Suprapubic skin (tissue), 4 donors: ENCODE data around the gene WNT9B. TPM values are rescaled to one million over a fixed set of nuclear protein-coding genes. Genes with fewer than 3 reads are reported as not detected.

Experiments
- DNase-seq, 2 donors: peaks; one replicate each; pipeline ENCODE4 v3.0.0-alpha.2; 2019; ENCODE audit warnings: low spot score in 2 of 2
- H3K27ac ChIP-seq: fragments of 200-600 bp; sonication (generic); one replicate; pipeline ENCODE4 v1.5.1; 2019
- H3K27me3 ChIP-seq: fragments of 200-600 bp; sonication (generic); one replicate; pipeline ENCODE4 v1.5.1; 2019
- H3K36me3 ChIP-seq: fragments of 200-600 bp; sonication (generic); one replicate; pipeline ENCODE4 v1.5.1; 2019
- H3K4me1 ChIP-seq: fragments of 200-600 bp; sonication (generic); one replicate; pipeline ENCODE4 v1.5.1; 2019
- H3K4me3 ChIP-seq: fragments of 200-600 bp; sonication (generic); one replicate; pipeline ENCODE4 v1.5.1; 2019; ENCODE audit warnings: mild to moderate bottlenecking
- H3K9me3 ChIP-seq: fragments of 200-600 bp; sonication (generic); one replicate; pipeline ENCODE4 v1.5.1; 2019
- EP300 ChIP-seq: sonication (generic); formaldehyde crosslinking; IDR thresholded peaks from one replicate; pipeline ENCODE4 v1.6.1; 2017; ENCODE audit warnings: antibody characterized with exemption
- POLR2A ChIP-seq, 2 donors: fragments of 450-650 bp; IDR thresholded peaks; one replicate each; pipeline ENCODE4 v1.6.1; 2017; ENCODE audit warnings: antibody characterized with exemption in 2 of 2, mild to moderate bottlenecking in 2 of 2, moderate library complexity in 2 of 2
- POLR2AphosphoS5 ChIP-seq, 3 donors: sonication (generic); formaldehyde crosslinking; IDR thresholded peaks; one replicate each; pipeline ENCODE4 v1.6.1; 2017; ENCODE audit warnings: antibody characterized with exemption in 3 of 3
- WGBS: methylation state at CpG from one replicate; pipeline ENCODE4 v1.1.5; 2018; 5-methylcytosine and 5-hydroxymethylcytosine counted together
- total RNA-seq, 4 donors: library from RNA; depleted of rRNA; stranded (reverse); fragments of >200 nt; gene quantifications; one replicate each; pipeline ENCODE4 v1.1.0, GENCODE V29; 2016
- TF ChIP-seq, protein P1 (sequence below), 2 donors: fragments of 200-600 bp in 1 of 2; fragments of 450-650 bp in 1 of 2; sonication (generic) in 1 of 2; IDR thresholded peaks; one replicate each; pipeline ENCODE4 v1.5.1; 2016 to 2019; ENCODE audit warnings: antibody characterized with exemption in 2 of 2, mild to moderate bottlenecking in 1 of 2, moderate library complexity in 1 of 2

WNT9B gene
- total RNA-seq, 4 donors from 2014 or later = 3.6 to 8.3 (median 4.5) TPM

DNA sequence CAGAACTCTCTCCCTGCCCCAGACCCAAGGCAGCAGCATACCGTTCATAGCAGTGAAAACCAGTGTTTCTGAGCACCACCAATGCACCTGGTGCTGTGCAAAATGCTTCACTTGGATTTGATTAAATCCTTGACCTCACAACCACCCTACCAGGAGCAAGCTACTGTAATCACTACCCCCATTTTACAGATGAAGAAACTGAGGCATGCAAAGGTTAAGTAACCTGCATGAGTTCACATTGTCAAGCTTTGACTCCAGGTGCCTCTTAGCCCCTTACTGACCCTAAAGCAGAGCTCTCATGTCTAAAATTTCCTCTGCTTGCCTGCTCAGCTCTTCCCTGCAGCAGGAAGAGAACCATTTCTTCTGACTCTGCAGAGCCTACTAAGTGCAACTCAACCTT, 37.3 kb downstream of the WNT9B start:
- 92% methylated on average over 1 of the region's 1 CpG for WGBS
- no peak overlapping the region for H3K27ac ChIP-seq
- no peak for DNase-seq

DNA sequence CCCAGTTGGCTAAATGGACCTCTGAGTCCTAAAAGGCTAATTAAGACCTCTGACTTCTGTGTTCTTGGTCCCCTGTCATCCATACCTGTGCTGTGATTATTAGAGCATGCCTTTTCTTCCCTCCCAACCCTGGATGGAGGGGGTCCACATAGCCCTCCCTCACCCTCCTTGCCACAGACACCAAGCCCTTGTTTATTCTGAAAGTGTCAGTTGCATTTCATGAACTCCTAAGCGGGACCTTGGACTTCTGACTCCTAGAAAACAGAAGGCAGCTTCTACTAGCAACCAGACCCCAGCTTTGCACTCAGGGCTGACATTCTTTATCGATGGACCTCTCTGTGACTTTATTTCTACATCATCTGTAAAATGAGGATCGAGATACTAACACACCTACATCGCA, 38.1 kb downstream of the WNT9B start:
- Histone ChIP-seq H3K36me3 (no peaks in the 10 kb centered on the region), H3K27ac (no peak overlapping the region), H3K4me1 (no peaks in the 10 kb centered on the region), H3K4me3 (no peak overlapping the region), H3K27me3 (peaks cover 32% of the 10 kb centered on the region), H3K9me3 (no peaks in the 10 kb centered on the region)
- DNase-seq = no peak
- 83% methylated on average over 4 of the region's 4 CpGs for WGBS
- TF ChIP-seq POLR2AphosphoS5 (IDR thresholded peaks at IDR 0.05) (no peak), POLR2A (IDR thresholded peaks at IDR 0.05) (no peak), EP300 (no peak)
- TF ChIP-seq, protein P1, sequence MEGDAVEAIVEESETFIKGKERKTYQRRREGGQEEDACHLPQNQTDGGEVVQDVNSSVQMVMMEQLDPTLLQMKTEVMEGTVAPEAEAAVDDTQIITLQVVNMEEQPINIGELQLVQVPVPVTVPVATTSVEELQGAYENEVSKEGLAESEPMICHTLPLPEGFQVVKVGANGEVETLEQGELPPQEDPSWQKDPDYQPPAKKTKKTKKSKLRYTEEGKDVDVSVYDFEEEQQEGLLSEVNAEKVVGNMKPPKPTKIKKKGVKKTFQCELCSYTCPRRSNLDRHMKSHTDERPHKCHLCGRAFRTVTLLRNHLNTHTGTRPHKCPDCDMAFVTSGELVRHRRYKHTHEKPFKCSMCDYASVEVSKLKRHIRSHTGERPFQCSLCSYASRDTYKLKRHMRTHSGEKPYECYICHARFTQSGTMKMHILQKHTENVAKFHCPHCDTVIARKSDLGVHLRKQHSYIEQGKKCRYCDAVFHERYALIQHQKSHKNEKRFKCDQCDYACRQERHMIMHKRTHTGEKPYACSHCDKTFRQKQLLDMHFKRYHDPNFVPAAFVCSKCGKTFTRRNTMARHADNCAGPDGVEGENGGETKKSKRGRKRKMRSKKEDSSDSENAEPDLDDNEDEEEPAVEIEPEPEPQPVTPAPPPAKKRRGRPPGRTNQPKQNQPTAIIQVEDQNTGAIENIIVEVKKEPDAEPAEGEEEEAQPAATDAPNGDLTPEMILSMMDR (IDR thresholded peaks at IDR 0.05) = no peak

More for the DNA sequence above, 37.3 kb downstream of the WNT9B start:
- no peak overlapping the region for H3K4me3 ChIP-seq
- no peaks in the 10 kb centered on the region for H3K36me3 ChIP-seq
- no peaks in the 10 kb centered on the region for H3K4me1 ChIP-seq
- TF ChIP-seq POLR2AphosphoS5 (IDR thresholded peaks at IDR 0.05) (no peak), POLR2A (IDR thresholded peaks at IDR 0.05) (no peak)
- TF ChIP-seq, protein P1 (IDR thresholded peaks at IDR 0.05) = no peak
- peaks cover 35% of the 10 kb centered on the region for H3K27me3 ChIP-seq
- no peaks in the 10 kb centered on the region for H3K9me3 ChIP-seq

DNA sequence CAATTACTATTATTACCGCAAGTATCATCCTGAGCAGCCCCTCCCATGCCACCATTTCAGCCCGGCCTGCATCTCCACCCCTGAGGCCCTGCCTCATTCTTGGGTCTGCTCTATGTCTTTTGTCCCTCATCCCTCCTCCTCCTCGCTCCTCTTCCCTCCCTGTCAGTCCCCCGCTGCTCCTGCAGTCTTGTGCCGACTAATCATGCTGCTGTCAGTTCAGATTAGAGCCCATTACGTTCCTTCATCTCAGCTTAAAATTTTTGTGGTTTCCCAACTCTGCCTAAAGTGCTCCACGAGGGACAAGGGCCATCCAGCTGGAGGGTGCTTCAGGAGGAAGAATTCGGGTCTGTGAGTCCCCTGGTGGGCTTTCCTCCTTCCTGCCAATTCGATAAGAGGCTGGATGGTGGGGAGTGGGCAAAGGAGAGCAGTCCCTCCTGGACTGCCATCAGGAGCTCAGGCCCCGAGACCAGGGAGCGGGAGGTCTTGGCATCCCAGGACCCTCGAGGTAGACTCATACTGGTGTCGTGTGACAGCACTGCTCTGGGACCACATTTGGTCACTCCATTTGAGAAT, 38.7 kb downstream of the WNT9B start:
- TF ChIP-seq POLR2A (IDR thresholded peaks at IDR 0.05) (no peak), EP300 (no peak), POLR2AphosphoS5 (IDR thresholded peaks at IDR 0.05) (no peak)
- TF ChIP-seq, protein P1 (IDR thresholded peaks at IDR 0.05) = no peak
- no peaks in the 10 kb centered on the region for H3K36me3 ChIP-seq
- no peaks in the 10 kb centered on the region for H3K9me3 ChIP-seq
- WGBS = 52% methylated on average over 9 of the region's 13 CpGs
- DNase-seq = no peak
- no peaks in the 10 kb centered on the region for H3K4me1 ChIP-seq
- peaks cover 37% of the 10 kb centered on the region for H3K27me3 ChIP-seq
- H3K27ac ChIP-seq = no peak overlapping the region
- H3K4me3 ChIP-seq = no peak overlapping the region

DNA sequence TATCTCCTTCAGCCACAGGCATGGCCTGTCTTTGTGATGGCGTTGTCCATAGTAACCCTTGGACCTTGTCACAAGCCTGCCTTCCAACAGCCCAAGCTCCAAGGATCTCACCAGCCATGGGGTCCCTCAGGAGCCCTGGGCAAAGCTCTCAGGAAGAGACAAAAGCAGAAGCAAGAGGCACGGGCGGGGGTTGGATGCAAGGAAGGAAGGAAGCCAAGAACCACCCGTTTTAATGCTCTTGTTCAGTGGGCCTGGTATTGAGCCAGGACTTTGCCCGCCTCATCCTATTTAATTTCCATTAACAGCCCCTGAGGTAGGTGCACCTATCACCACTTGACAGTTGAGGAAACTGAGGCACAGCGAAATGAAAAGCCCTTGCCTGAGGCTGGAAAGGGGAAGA, 39.3 kb downstream of the WNT9B start:
- no peak overlapping the region for H3K27ac ChIP-seq
- TF ChIP-seq POLR2A (IDR thresholded peaks at IDR 0.05) = no peak
- no peak for TF ChIP-seq EP300
- TF ChIP-seq, protein P1 (IDR thresholded peaks at IDR 0.05) = no peak
- TF ChIP-seq POLR2AphosphoS5 (IDR thresholded peaks at IDR 0.05) = no peak
- no peak overlapping the region for H3K4me3 ChIP-seq
- no peaks in the 10 kb centered on the region for H3K36me3 ChIP-seq
- peaks cover 38% of the 10 kb centered on the region for H3K27me3 ChIP-seq
- H3K9me3 ChIP-seq = no peaks in the 10 kb centered on the region
- WGBS = 54% methylated on average over 3 of the region's 6 CpGs
- no peak for DNase-seq
- H3K4me1 ChIP-seq = no peaks in the 10 kb centered on the region

DNA sequence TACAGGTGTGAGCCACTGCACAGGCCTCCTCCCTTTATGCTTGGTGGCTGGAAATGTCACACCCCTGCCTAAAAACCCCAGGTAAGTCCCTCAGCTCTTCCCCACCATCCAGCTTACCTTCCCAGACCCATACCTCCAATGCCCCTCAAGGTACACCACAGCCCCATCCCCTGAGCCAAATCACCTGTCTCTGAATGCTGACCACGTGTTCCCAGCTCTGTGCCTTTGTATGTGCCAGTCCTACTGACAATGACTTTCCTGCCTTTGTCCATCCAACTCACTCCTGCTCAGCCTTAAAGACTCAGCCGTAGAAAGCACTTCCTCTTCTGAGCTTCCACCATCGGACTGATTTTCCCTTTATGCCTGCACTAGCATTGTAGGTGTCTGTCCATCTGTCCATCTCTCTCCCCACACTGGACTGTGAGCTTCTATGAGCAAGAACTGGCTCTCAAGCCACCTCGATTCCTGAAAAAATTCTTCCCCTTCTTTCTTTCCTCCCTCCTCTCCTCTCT, 40.9 kb downstream of the WNT9B start:
- no peak for TF ChIP-seq POLR2AphosphoS5 (IDR thresholded peaks at IDR 0.05)
- no peak for TF ChIP-seq EP300
- TF ChIP-seq POLR2A (IDR thresholded peaks at IDR 0.05) = no peak
- TF ChIP-seq, protein P1 (IDR thresholded peaks at IDR 0.05) = no peak
- DNase-seq = no peak
- no peaks in the 10 kb centered on the region for H3K36me3 ChIP-seq
- H3K4me3 ChIP-seq = no peak overlapping the region
- no peaks in the 10 kb centered on the region for H3K4me1 ChIP-seq
- H3K27ac ChIP-seq = no peak overlapping the region
- 71% methylated on average over 4 of the region's 4 CpGs for WGBS
- no peaks in the 10 kb centered on the region for H3K9me3 ChIP-seq
- H3K27me3 ChIP-seq = peaks cover 35% of the 10 kb centered on the region
